Right lobe of liver (tissue), 6 donors: ENCODE data around the gene ASAH2. TPM values are rescaled to one million over a fixed set of nuclear protein-coding genes. Genes with fewer than 3 reads are reported as not detected.

Source experiments
- ATAC-seq, 4 donors: fragments of 200-7000 bp; cut with Tn5 transposase; one replicate each; pipeline ENCODE4 v1.9.1; 2020; ENCODE audit warnings: mild to moderate bottlenecking in 4 of 4, moderate library complexity in 4 of 4
- DNase-seq, 3 donors: peaks; one replicate each; pipeline ENCODE4 v3.0.0-alpha.2; 2020
- H3K27ac ChIP-seq, 3 donors: fragments of 200-600 bp; one replicate each; pipeline ENCODE4 v1.8.0; 2022
- H3K27me3 ChIP-seq, 2 donors: fragments of 200-600 bp; one replicate each; pipeline ENCODE4 v1.8.0; 2022
- H3K36me3 ChIP-seq, 4 donors: fragments of 200-600 bp; sonication (generic) in 1 of 4; one replicate each; pipeline versions ENCODE4 v1.5.1 to v1.8.0; 2017 to 2022; ENCODE audit warnings: control low read depth in 1 of 4
- H3K4me1 ChIP-seq, 4 donors: fragments of 200-600 bp; sonication (generic) in 1 of 4; one replicate each; pipeline versions ENCODE4 v1.5.1 to v1.8.0; 2017 to 2022; ENCODE audit warnings: control low read depth in 1 of 4
- H3K4me3 ChIP-seq, 3 donors: fragments of 200-600 bp; one replicate each; pipeline ENCODE4 v1.8.0; 2022
- H3K9me3 ChIP-seq, 4 donors: fragments of 200-600 bp; sonication (generic) in 1 of 4; one replicate each; pipeline versions ENCODE4 v1.5.1 to v1.8.0; 2017 to 2022; ENCODE audit warnings: control low read depth in 1 of 4
- CTCF ChIP-seq, 4 donors: fragments of 200-600 bp in 3 of 4; fragments of 450-650 bp in 1 of 4; IDR thresholded peaks; one replicate each; pipeline versions ENCODE4 v1.5.1 to v1.8.0; 2016 to 2022; ENCODE audit warnings: antibody characterized with exemption in 4 of 4, mild to moderate bottlenecking in 2 of 4
- POLR2A ChIP-seq: fragments of 450-650 bp; IDR thresholded peaks from one replicate; pipeline ENCODE4 v1.6.1; 2017; ENCODE audit warnings: antibody characterized with exemption, mild to moderate bottlenecking
- WGBS: methylation state at CpG from one replicate; pipeline ENCODE4 v1.1.6; 2018; ENCODE audit warnings: low coverage, low lambda C conversion rate; ENCODE audit not compliant: insufficient coverage; ENCODE audit errors: missing lambda C conversion rate; 5-methylcytosine and 5-hydroxymethylcytosine counted together
- intact Hi-C, 2 donors: fragments of 100-400 bp; cut with DNase I; formaldehyde crosslinking; loops; one replicate each; pipeline versions ENCODE4 v1.11.2 to v1.14.1; 2022
- total RNA-seq, 6 experiments: library from RNA; depleted of rRNA in 2 of 6; stranded (reverse); fragments of >200 nt in 2 of 6; fragmentation: NEBNext Ultra II Directional in 3 of 6; extraction: Animal tissue kit (Norgen Biotek cat#: 25700) in 3 of 6; gene quantifications; one replicate each; pipeline versions ENCODE4 v1.1.0 to v1.2.4, GENCODE V29; 2016 to 2023
- donor health status: DM: no; HTN: yes; CAD: no.
- donor health status: DM: no; HTN: no; CAD: no.
- donor health status: DM: no; HTN: no; CAD: no.
- donor health status: DM: no; HTN: yes; CAD: no.
- donor health status: DM: no; HTN: yes; CAD: no.

ASAH2 gene
- total RNA-seq, 6 experiments from 2014 or later, result 1.0 to 6.4 (median 1.8) TPM

GRCh38 chr10:50231515-50232260 lies 19.6 kb downstream of the ASAH2 start:
- Histone ChIP-seq H3K36me3 (no peaks in the 10 kb centered on the region), H3K9me3 (no peaks in the 10 kb centered on the region), H3K4me1 (peaks cover 0 to 8% (median 0%) of the 10 kb centered on the region in 4 donors), H3K27me3 (no peaks in the 10 kb centered on the region), H3K4me3 (no peak overlapping the region), H3K27ac (no peak overlapping the region)
- TF ChIP-seq POLR2A (no peak), CTCF (IDR thresholded peaks at IDR 0.05) (no peak)
- ATAC-seq (no peak), DNase-seq (no peak)
- intact Hi-C loops, result no loop called here

- Histone ChIP-seq H3K36me3 (no peaks in the 10 kb centered on the region), H3K27ac (no peak overlapping the region), H3K4me1 (peaks cover 0 to 8% (median 0%) of the 10 kb centered on the region in 4 donors), H3K4me3 (no peak overlapping the region), H3K27me3 (no peaks in the 10 kb centered on the region), H3K9me3 (no peaks in the 10 kb centered on the region)
- ATAC-seq, result peak in 2 of 4 donors; percentile 40 to 64
- no peak for TF ChIP-seq POLR2A
- no peak for DNase-seq
- WGBS, result 78% methylated on average over 1 of the region's 1 CpG
- intact Hi-C loops, result no loop called here
Observed at GRCh38 chr10:50229460-50229859, 21.9 kb downstream of the ASAH2 start.

- no peak for DNase-seq
- TF ChIP-seq POLR2A (no peak), CTCF (IDR thresholded peaks at IDR 0.05) (no peak)
- 83% methylated on average over 3 of the region's 4 CpGs for WGBS
- intact Hi-C loops, result no loop called here
- H3K36me3 ChIP-seq, result no peaks in the 10 kb centered on the region
- no peak overlapping the region for H3K27ac ChIP-seq
- ATAC-seq, result no peak
- H3K27me3 ChIP-seq, result no peaks in the 10 kb centered on the region
- H3K4me1 ChIP-seq, result peaks cover 0 to 8% (median 0%) of the 10 kb centered on the region in 4 donors
- no peak overlapping the region for H3K4me3 ChIP-seq
- no peaks in the 10 kb centered on the region for H3K9me3 ChIP-seq
Observed at GRCh38 chr10:50228672-50229071, 22.6 kb downstream of the ASAH2 start.

GRCh38 chr10:50226610-50227009 lies 24.7 kb downstream of the ASAH2 start:
- Histone ChIP-seq H3K9me3 (no peaks in the 10 kb centered on the region), H3K4me3 (no peak overlapping the region), H3K27me3 (no peaks in the 10 kb centered on the region), H3K27ac (no peak overlapping the region), H3K36me3 (no peaks in the 10 kb centered on the region), H3K4me1 (peaks cover 0 to 8% (median 0%) of the 10 kb centered on the region in 4 donors)
- ATAC-seq (no peak), DNase-seq (no peak)
- intact Hi-C loops, result no loop called here
- 19% methylated on average over 1 of the region's 1 CpG for WGBS
- TF ChIP-seq POLR2A, result no peak

GRCh38 chr10:50224330-50224952 lies 26.9 kb downstream of the ASAH2 start:
- Histone ChIP-seq H3K36me3 (no peaks in the 10 kb centered on the region), H3K4me3 (no peak overlapping the region), H3K27me3 (no peaks in the 10 kb centered on the region), H3K4me1 (peaks cover 0 to 4% (median 0%) of the 10 kb centered on the region in 4 donors), H3K9me3 (no peaks in the 10 kb centered on the region), H3K27ac (no peak overlapping the region)
- DNase-seq, result no peak
- intact Hi-C loops, result no loop called here
- 44% methylated on average over 4 of the region's 6 CpGs for WGBS
- TF ChIP-seq POLR2A (no peak), CTCF (IDR thresholded peaks at IDR 0.05) (peak; percentile 51 to 73 (median 68))
- peak; percentile 92 to 99 (median 93) for ATAC-seq
